HCT116 (cell line): ENCODE data around the gene RTL10. TPM values are rescaled to one million over a fixed set of nuclear protein-coding genes. Genes with fewer than 3 reads are reported as not detected.
A peak's percentile ranks its signal among the peaks of the same experiment; 100 is the strongest.

Experiments
- ATAC-seq: fragments of 200-7000 bp; cut with Tn5 transposase; 2 replicates; pipeline ENCODE4 v1.9.1; 2020; ENCODE audit warnings: mild to moderate bottlenecking, moderate library complexity
- BruUV-seq: library from RNA; stranded (reverse); fragments of 400-500 nt; replicated peaks from 2 replicates; lab custom pipeline; 2021; lab: Mats Ljungman, UMichigan
- CTCF ChIA-PET: fragments of 300-600 bp; sonication (Branson Sonifier 250); formaldehyde crosslinking; loops from one replicate; lab custom pipeline; 2021; ENCODE audit warnings: antibody characterized with exemption; lab: Charles Lee
- POLR2A ChIA-PET: fragments of 300-600, 350-600 bp; sonication (Branson Sonifier 250); formaldehyde crosslinking; loops from one replicate; lab custom pipeline; 2021; ENCODE audit warnings: antibody characterized with exemption; lab: Charles Lee
- RAD21 ChIA-PET, 2 experiments: fragments of 300-600 bp; sonication (Branson Sonifier 250); formaldehyde crosslinking; loops; one replicate each; lab custom pipeline; 2023; ENCODE audit warnings: low total read pairs in 2 of 2; ENCODE audit not compliant: uncharacterized antibody in 2 of 2, unreplicated experiment in 2 of 2, low non-redundant PET in 1 of 2; lab: Charles Lee
- DNase-seq: peaks from one replicate; pipeline ENCODE4 v3.0.0-alpha.2; 2010; ENCODE audit warnings: low read depth, low spot score
- H2AFZ ChIP-seq: fragments of 200-600 bp; shearing (Covaris generic), sonication (generic); 2 replicates; pipeline ENCODE4 v1.6.1; 2017; ENCODE audit warnings: low read depth, mixed run types, mixed read lengths, antibody characterized with exemption, low read length; ENCODE audit not compliant: poor library complexity, severe bottlenecking
- H3K27ac ChIP-seq: 2 replicates; pipeline ENCODE4 v1.5.1; 2012; ENCODE audit warnings: low read depth, low read length
- H3K27me3 ChIP-seq: fragments of 200-600 bp; sonication (generic); 2 replicates; pipeline ENCODE4 v1.6.1; 2016; ENCODE audit warnings: mixed run types, low read length, mixed read lengths; ENCODE audit not compliant: insufficient read depth
- H3K36me3 ChIP-seq, 2 experiments: fragments of 200-500 bp in 1 of 2; fragments of 200-600 bp in 1 of 2; sonication (Bioruptor generic) in 1 of 2; sonication (generic) in 1 of 2; 2 replicates each; pipeline versions ENCODE4 v1.5.1 to v1.6.1; 2014 to 2016; ENCODE audit warnings: low read length in 2 of 2, inconsistent platforms in 1 of 2, mixed read lengths in 1 of 2, mixed run types in 1 of 2; ENCODE audit not compliant: insufficient read depth in 2 of 2, control insufficient read depth in 1 of 2
- H3K4me1 ChIP-seq, 2 experiments: fragments of 200-600 bp in 1 of 2; sonication (generic) in 1 of 2; 2 replicates each; pipeline versions ENCODE4 v1.5.1 to v1.6.1; 2012 to 2017; ENCODE audit warnings: low read length in 2 of 2, inconsistent platforms in 1 of 2, mild to moderate bottlenecking in 1 of 2, mixed read lengths in 1 of 2, mixed run types in 1 of 2, moderate library complexity in 1 of 2; ENCODE audit not compliant: insufficient read depth in 2 of 2, control insufficient read depth in 1 of 2
- H3K4me2 ChIP-seq: fragments of 200-600 bp; sonication (generic); 2 replicates; pipeline ENCODE4 v1.6.1; 2017; ENCODE audit warnings: mixed run types, low read length, mixed read lengths
- H3K4me3 ChIP-seq, 2 experiments: fragments of 200-600 bp in 1 of 2; sonication (generic) in 1 of 2; replicated peaks in 1 of 2; 2 replicates each; pipeline ENCODE4 v1.5.1; 2011 to 2016; ENCODE audit warnings: low read length in 2 of 2, control low read depth in 1 of 2, low read depth in 1 of 2, mild to moderate bottlenecking in 1 of 2, mixed read lengths in 1 of 2, mixed run types in 1 of 2
- H3K79me2 ChIP-seq: fragments of 200-600 bp; sonication (generic); 2 replicates; pipeline ENCODE4 v1.6.1; 2017; ENCODE audit warnings: mild to moderate bottlenecking, mixed run types, low read length, moderate library complexity, mixed read lengths; ENCODE audit not compliant: insufficient read depth
- H3K9ac ChIP-seq: fragments of 200-600 bp; sonication (generic); 2 replicates; pipeline ENCODE4 v1.6.1; 2016; ENCODE audit warnings: low read length, mixed read lengths
- H3K9me2 ChIP-seq: fragments of 200-600 bp; sonication (generic), shearing (Covaris generic); 2 replicates; pipeline ENCODE4 v1.6.1; 2017; ENCODE audit warnings: mixed run types, mild to moderate bottlenecking, moderate library complexity; ENCODE audit not compliant: insufficient read depth
- H3K9me3 ChIP-seq, 2 experiments: fragments of 200-500 bp in 1 of 2; fragments of 200-600 bp in 1 of 2; sonication (Bioruptor generic) in 1 of 2; sonication (generic) in 1 of 2; 2 replicates each; pipeline ENCODE4 v1.6.1; 2014 to 2017; ENCODE audit warnings: low read length in 2 of 2, mixed read lengths in 2 of 2, inconsistent platforms in 1 of 2, low read depth in 1 of 2, mild to moderate bottlenecking in 1 of 2, mixed run types in 1 of 2, moderate library complexity in 1 of 2; ENCODE audit not compliant: control insufficient read depth in 1 of 2, insufficient read depth in 1 of 2
- H4K20me1 ChIP-seq: fragments of 200-600 bp; sonication (generic), shearing (Covaris generic); 2 replicates; pipeline ENCODE4 v1.6.1; 2017; ENCODE audit warnings: mixed run types, mild to moderate bottlenecking, moderate library complexity; ENCODE audit not compliant: insufficient read depth
- CEBPB ChIP-seq: IDR thresholded peaks from 2 replicates; pipeline ENCODE4 v1.6.1; 2012; ENCODE audit warnings: low read depth
- EZH2 ChIP-seq: fragments of 200-600 bp; sonication (generic); IDR thresholded peaks from 2 replicates; pipeline ENCODE4 v1.6.1; 2017; ENCODE audit warnings: antibody characterized with exemption, mixed run types
- JUND ChIP-seq: IDR thresholded peaks from 2 replicates; pipeline ENCODE4 v1.6.1; 2012
- RAD21 ChIP-seq: IDR thresholded peaks from 2 replicates; pipeline ENCODE4 v1.6.1; 2012; ENCODE audit warnings: low read depth, mild to moderate bottlenecking
- SP1 ChIP-seq: IDR thresholded peaks from 2 replicates; pipeline ENCODE4 v1.6.1; 2012; ENCODE audit warnings: low read depth
- TCF7L2 ChIP-seq: IDR thresholded peaks from 2 replicates; pipeline ENCODE4 v1.7.0; 2011; ENCODE audit warnings: borderline replicate concordance, inconsistent platforms; ENCODE audit not compliant: insufficient read depth, insufficient read length; ENCODE audit errors: extremely low read depth
- ZFX ChIP-seq: fragments of 450-650 bp; IDR thresholded peaks from 2 replicates; pipeline ENCODE4 v1.6.1; 2017
- intact Hi-C: fragments of 100-400 bp; cut with micrococcal nuclease; formaldehyde crosslinking; loops from 2 replicates; pipeline ENCODE4 v1.10.0; 2022
- total RNA-seq: library from RNA; stranded (reverse); gene quantifications from one replicate; pipeline ENCODE4 v1.2.1, GENCODE V29; 2021; ENCODE audit not compliant: unreplicated experiment
- TF ChIP-seq, protein P1 (sequence below), 3 experiments: fragments of 200-600 bp in 1 of 3; sonication (generic) in 1 of 3; IDR thresholded peaks in 2 of 3; conservative IDR thresholded peaks in 1 of 3; 2 replicates each; pipeline ENCODE4 v1.5.1; 2012 to 2017; ENCODE audit warnings: low read depth in 2 of 3, low read length in 2 of 3, antibody characterized with exemption in 1 of 3, borderline replicate concordance in 1 of 3, control low read depth in 1 of 3, mild to moderate bottlenecking in 1 of 3, mixed read lengths in 1 of 3, mixed run types in 1 of 3, moderate library complexity in 1 of 3; ENCODE audit not compliant: insufficient read depth in 1 of 3
- TF ChIP-seq, protein P2 (sequence below): IDR thresholded peaks from 2 replicates; pipeline ENCODE4 v1.6.1; 2011; ENCODE audit warnings: mild to moderate bottlenecking, low read length, moderate library complexity; ENCODE audit not compliant: insufficient replicate concordance; ENCODE audit errors: extremely low read depth
- TF ChIP-seq, protein P3 (sequence below): IDR thresholded peaks from 2 replicates; pipeline ENCODE4 v1.6.1; 2012

Gene RTL10
- total RNA-seq, 1 experiment from 2014 or later = 24.6 TPM

DNA sequence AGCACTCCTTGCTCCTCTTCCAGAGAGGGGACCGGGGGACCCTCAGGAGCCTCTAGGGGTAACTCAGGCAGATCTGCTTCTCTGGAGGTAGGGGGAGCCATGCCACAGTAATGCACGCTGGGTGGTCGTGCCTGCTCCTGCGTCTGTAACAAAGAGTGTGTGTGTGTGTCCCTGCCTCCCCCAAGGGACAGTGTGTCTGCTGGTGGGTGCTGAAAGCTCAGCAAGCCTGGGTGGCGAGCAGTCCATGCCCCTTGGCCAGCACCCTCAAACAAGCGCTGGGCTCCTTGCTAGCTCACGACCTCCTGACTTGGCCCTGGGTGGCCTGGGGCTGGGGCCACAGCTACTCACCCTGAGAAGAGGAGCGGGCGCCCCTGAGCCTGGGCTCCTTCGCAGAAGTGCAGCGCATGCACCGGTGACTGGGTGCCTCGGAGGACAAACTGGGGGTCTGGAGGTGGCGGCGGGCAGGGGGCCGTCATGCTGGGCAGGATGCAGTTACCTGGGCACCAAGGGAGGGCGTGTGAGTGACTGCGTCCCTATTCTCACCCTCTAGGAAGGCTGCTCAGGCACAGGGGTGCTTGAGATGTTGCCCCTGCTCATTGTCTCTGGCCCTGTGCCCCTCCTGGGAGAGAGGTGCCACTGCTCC is 33.7 kb downstream of the RTL10 start:
- Histone ChIP-seq H3K4me2 (no peak overlapping the region), H3K79me2 (no peaks in the 10 kb centered on the region), H3K9me3 (no peaks in the 10 kb centered on the region), H3K4me3 (no peak overlapping the region), H3K27ac (no peak overlapping the region), H2AFZ (no peak overlapping the region), H3K27me3 (no peaks in the 10 kb centered on the region), H3K36me3 (no peaks in the 10 kb centered on the region), H4K20me1 (no peaks in the 10 kb centered on the region), H3K9me2 (no peaks in the 10 kb centered on the region), H3K9ac (no peak overlapping the region), H3K4me1 (no peaks in the 10 kb centered on the region)
- ChIA-PET RAD21 (no interaction called here), POLR2A (no interaction called here), CTCF (no interaction called here)
- ATAC-seq (peak; percentile 31; the same call in 1 of the 2 replicates), DNase-seq (no peak)
- intact Hi-C loops = no loop called here
- TF ChIP-seq RAD21 (peak; percentile 38), SP1 (no peak)
- TF ChIP-seq, protein P1, sequence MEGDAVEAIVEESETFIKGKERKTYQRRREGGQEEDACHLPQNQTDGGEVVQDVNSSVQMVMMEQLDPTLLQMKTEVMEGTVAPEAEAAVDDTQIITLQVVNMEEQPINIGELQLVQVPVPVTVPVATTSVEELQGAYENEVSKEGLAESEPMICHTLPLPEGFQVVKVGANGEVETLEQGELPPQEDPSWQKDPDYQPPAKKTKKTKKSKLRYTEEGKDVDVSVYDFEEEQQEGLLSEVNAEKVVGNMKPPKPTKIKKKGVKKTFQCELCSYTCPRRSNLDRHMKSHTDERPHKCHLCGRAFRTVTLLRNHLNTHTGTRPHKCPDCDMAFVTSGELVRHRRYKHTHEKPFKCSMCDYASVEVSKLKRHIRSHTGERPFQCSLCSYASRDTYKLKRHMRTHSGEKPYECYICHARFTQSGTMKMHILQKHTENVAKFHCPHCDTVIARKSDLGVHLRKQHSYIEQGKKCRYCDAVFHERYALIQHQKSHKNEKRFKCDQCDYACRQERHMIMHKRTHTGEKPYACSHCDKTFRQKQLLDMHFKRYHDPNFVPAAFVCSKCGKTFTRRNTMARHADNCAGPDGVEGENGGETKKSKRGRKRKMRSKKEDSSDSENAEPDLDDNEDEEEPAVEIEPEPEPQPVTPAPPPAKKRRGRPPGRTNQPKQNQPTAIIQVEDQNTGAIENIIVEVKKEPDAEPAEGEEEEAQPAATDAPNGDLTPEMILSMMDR (IDR thresholded peaks at IDR 0.05 in 2 of 3, conservative IDR thresholded peaks at IDR 0.05 in 1 of 3; ENCODE audit: borderline replicate concordance in 1 of 3, insufficient read depth in 1 of 3, low read depth in 2 of 3, low read length in 2 of 3) = 0 out of 6 replicates have a peak, but pooled peaks of 1 of the 3 experiments have one; percentile 13
- BruUV-seq = no TSS peak

DNA sequence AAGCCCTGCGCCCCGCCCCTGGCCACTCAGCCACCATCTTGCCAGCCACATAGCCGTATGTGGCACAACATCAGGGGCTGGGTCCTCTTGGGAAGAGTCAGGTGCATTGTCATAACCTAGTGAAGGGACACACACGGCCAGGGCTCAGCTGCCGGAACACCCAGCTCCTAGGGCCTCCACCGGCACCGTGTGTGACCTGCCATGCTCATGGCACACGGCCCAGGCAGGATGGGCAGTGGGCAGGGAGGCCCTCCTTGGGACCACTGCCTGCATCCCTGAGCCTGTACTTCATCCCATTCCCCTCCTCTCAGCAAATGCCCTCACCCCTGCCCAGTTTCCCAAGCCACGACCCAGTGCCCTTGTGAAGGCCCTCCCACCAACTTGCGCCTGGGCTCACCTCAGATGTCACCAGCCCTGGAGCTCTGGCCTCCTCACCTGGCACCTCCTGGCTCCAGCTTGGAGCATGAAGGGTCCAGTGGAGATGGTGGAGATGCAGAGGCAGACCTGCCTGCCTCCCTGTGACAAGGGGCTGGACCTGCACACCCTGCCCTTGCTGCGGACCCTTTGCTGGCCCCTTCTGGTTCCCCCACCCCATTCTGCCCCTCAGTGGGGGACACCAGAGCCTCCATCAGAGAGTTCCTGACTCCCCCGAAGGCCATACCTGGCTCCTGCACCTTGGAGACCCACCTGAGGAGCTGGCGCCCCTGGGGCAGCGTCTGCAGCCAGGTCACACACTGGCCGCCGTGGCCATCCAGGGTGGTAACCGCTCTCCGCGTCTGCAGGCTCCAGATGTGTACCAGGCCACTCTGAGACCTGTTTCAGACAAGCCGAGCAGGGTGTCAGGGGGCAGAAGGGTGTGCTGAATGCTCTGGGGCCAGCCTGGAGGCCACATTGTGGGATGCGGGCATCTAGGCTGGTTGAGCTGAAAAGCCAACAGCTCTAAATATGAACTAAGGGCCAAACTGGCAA is 34.5 kb downstream of the RTL10 start:
- no peaks in the 10 kb centered on the region for H3K9me2 ChIP-seq
- H3K27ac ChIP-seq = no peak overlapping the region
- intact Hi-C loops = no loop called here
- ATAC-seq (no peak), DNase-seq (no peak)
- POLR2A ChIA-PET = no interaction called here
- no peaks in the 10 kb centered on the region for H3K9me3 ChIP-seq
- RAD21 ChIA-PET = no interaction called here
- no peak overlapping the region for H3K9ac ChIP-seq
- CTCF ChIA-PET = no interaction called here
- H3K79me2 ChIP-seq = no peaks in the 10 kb centered on the region
- H3K36me3 ChIP-seq = no peaks in the 10 kb centered on the region
- H3K4me1 ChIP-seq = no peaks in the 10 kb centered on the region
- no peak overlapping the region for H3K4me2 ChIP-seq
- no peak overlapping the region for H3K4me3 ChIP-seq
- no peaks in the 10 kb centered on the region for H4K20me1 ChIP-seq
- no peaks in the 10 kb centered on the region for H3K27me3 ChIP-seq
- no TSS peak for BruUV-seq
- no peak overlapping the region for H2AFZ ChIP-seq
- TF ChIP-seq, protein P2, sequence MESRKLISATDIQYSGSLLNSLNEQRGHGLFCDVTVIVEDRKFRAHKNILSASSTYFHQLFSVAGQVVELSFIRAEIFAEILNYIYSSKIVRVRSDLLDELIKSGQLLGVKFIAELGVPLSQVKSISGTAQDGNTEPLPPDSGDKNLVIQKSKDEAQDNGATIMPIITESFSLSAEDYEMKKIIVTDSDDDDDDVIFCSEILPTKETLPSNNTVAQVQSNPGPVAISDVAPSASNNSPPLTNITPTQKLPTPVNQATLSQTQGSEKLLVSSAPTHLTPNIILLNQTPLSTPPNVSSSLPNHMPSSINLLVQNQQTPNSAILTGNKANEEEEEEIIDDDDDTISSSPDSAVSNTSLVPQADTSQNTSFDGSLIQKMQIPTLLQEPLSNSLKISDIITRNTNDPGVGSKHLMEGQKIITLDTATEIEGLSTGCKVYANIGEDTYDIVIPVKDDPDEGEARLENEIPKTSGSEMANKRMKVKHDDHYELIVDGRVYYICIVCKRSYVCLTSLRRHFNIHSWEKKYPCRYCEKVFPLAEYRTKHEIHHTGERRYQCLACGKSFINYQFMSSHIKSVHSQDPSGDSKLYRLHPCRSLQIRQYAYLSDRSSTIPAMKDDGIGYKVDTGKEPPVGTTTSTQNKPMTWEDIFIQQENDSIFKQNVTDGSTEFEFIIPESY = no peak
- no peak for TF ChIP-seq JUND
- TF ChIP-seq TCF7L2 = no peak
- TF ChIP-seq, protein P3, sequence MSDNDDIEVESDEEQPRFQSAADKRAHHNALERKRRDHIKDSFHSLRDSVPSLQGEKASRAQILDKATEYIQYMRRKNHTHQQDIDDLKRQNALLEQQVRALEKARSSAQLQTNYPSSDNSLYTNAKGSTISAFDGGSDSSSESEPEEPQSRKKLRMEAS = no peak
- TF ChIP-seq, protein P1 (IDR thresholded peaks at IDR 0.05 in 2 of 3, conservative IDR thresholded peaks at IDR 0.05 in 1 of 3; ENCODE audit: borderline replicate concordance in 1 of 3, insufficient read depth in 1 of 3, low read depth in 2 of 3, low read length in 2 of 3) = no peak
- no peak for TF ChIP-seq CEBPB
- TF ChIP-seq ZFX = no peak
- no peak for TF ChIP-seq EZH2
